ENCODE results near the gene SLC15A3.

Gene SLC15A3

DNA sequence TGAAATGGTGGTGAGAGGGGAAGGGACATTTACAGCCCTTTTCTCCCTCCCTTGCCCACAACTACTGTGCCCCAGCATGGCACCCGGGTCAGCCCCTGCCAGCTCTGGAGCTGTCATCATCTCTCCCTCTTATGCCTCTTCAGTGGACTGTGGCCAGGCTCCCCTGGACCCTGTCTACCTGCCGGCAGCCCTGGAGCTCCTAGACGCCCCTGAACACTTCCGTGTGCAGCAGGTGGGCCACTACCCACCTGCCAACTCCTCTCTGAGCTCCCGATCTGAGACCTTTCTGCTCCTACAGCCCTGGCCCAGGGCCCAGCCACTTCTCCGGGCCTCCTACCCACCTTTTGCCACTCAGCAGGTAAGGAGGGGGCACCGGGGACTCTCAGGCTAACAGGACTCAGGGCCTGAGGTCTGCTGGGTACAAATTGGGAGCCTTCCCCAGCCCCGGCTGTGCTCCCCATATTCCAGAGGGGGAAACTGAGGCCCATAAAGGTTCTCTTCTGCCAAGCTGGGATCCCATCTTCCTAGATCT, 24.8 kb downstream of the SLC15A3 start:
- no peak for TF ChIP-seq EZH2phosphoT487 (IDR thresholded peaks at IDR 0.05; ENCODE audit: low read depth)
- TF ChIP-seq, protein P1, sequence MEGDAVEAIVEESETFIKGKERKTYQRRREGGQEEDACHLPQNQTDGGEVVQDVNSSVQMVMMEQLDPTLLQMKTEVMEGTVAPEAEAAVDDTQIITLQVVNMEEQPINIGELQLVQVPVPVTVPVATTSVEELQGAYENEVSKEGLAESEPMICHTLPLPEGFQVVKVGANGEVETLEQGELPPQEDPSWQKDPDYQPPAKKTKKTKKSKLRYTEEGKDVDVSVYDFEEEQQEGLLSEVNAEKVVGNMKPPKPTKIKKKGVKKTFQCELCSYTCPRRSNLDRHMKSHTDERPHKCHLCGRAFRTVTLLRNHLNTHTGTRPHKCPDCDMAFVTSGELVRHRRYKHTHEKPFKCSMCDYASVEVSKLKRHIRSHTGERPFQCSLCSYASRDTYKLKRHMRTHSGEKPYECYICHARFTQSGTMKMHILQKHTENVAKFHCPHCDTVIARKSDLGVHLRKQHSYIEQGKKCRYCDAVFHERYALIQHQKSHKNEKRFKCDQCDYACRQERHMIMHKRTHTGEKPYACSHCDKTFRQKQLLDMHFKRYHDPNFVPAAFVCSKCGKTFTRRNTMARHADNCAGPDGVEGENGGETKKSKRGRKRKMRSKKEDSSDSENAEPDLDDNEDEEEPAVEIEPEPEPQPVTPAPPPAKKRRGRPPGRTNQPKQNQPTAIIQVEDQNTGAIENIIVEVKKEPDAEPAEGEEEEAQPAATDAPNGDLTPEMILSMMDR (IDR thresholded peaks at IDR 0.05; ENCODE audit: low read depth, low read length): no peak
- Histone ChIP-seq H3K79me2 (ENCODE audit: low read length) (no peaks in the 10 kb centered on the region), H3K9ac (ENCODE audit: low read length) (no peak overlapping the region), H3K36me3 (replicated peaks; ENCODE audit: low read depth, low read length) (peaks cover 24% of the 10 kb centered on the region), H3K27ac (ENCODE audit: low read length) (no peak overlapping the region), H3K9me3 (ENCODE audit: insufficient read depth, low read length) (no peaks in the 10 kb centered on the region), H3K4me3 (ENCODE audit: low read length) (no peak overlapping the region), H4K20me1 (ENCODE audit: insufficient read depth, low read length) (no peaks in the 10 kb centered on the region), H2AFZ (ENCODE audit: low read depth, low read length) (no peak overlapping the region), H3K4me1 (ENCODE audit: low read length) (peaks cover 41% of the 10 kb centered on the region), H3K4me2 (ENCODE audit: low read length) (no peak overlapping the region), H3K27me3 (ENCODE audit: low read depth, low read length) (no peaks in the 10 kb centered on the region)

DNA sequence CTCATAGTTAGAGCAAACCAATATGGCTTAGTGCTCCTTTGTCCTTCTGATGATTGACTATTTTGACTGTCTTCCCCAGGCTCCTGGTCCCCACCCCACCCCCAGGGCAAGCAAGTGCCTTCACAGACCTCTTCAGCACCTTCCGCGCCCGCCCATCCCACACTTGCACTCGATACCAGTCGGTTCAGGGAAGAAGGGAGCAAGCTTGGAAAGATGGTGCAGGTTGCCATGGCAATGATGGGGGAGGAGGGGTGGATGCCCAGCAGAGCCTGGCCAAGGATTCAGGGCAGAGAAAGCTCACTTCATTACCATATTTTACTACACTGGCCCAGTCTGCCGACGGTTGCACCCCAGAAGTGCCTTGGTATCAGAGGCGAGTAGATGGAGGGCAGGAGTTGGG, 25.5 kb downstream of the SLC15A3 start:
- H3K27ac ChIP-seq (ENCODE audit: low read length): no peak overlapping the region
- no peak overlapping the region for H3K4me2 ChIP-seq (ENCODE audit: low read length)
- H3K4me3 ChIP-seq (ENCODE audit: low read length): no peak overlapping the region
- no peak overlapping the region for H3K9ac ChIP-seq (ENCODE audit: low read length)
- H3K9me3 ChIP-seq (ENCODE audit: insufficient read depth, low read length): no peaks in the 10 kb centered on the region
- TF ChIP-seq EZH2phosphoT487 (IDR thresholded peaks at IDR 0.05; ENCODE audit: low read depth): no peak
- TF ChIP-seq, protein P1 (IDR thresholded peaks at IDR 0.05; ENCODE audit: low read depth, low read length): no peak
- H3K36me3 ChIP-seq (replicated peaks; ENCODE audit: low read depth, low read length): peaks cover 25% of the 10 kb centered on the region
- no peak overlapping the region for H2AFZ ChIP-seq (ENCODE audit: low read depth, low read length)
- H3K79me2 ChIP-seq (ENCODE audit: low read length): no peaks in the 10 kb centered on the region
- H3K4me1 ChIP-seq (ENCODE audit: low read length): peaks cover 35% of the 10 kb centered on the region
- H3K27me3 ChIP-seq (ENCODE audit: low read depth, low read length): no peaks in the 10 kb centered on the region
- H4K20me1 ChIP-seq (ENCODE audit: insufficient read depth, low read length): no peaks in the 10 kb centered on the region

DNA sequence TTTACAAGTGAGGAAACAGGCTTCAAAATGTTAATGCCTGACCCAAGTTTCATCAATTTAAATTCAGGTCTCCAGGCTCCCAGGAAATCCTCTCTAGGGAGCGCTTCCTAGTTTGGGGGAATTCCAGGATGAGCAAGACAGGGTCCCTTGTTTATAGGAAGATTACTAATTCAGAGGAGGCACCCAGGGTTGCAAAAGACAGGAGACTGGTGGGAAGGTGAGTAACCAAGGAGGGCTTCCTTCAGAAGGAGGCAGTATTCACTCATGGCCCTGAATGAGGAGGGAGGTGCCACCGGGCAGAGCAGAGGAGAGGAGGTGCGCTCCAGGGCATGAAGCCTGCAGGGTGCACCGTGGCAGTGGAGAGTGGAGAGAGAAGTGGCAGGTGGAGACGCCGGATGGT, 26.1 kb downstream of the SLC15A3 start:
- H3K4me3 ChIP-seq (ENCODE audit: low read length): peak overlapping the region; percentile 81
- H3K4me2 ChIP-seq (ENCODE audit: low read length): peak overlapping the region; percentile 95
- H3K9me3 ChIP-seq (ENCODE audit: insufficient read depth, low read length): no peaks in the 10 kb centered on the region
- no peaks in the 10 kb centered on the region for H4K20me1 ChIP-seq (ENCODE audit: insufficient read depth, low read length)
- H3K4me1 ChIP-seq (ENCODE audit: low read length): peaks cover 29% of the 10 kb centered on the region
- 0 out of 2 replicates have a peak overlapping the region, but pooled peaks have one; percentile 68 for H3K9ac ChIP-seq (ENCODE audit: low read length)
- peaks cover 25% of the 10 kb centered on the region for H3K36me3 ChIP-seq (replicated peaks; ENCODE audit: low read depth, low read length)
- H3K79me2 ChIP-seq (ENCODE audit: low read length): no peaks in the 10 kb centered on the region
- H2AFZ ChIP-seq (ENCODE audit: low read depth, low read length): no peak overlapping the region
- no peak overlapping the region for H3K27ac ChIP-seq (ENCODE audit: low read length)
- no peaks in the 10 kb centered on the region for H3K27me3 ChIP-seq (ENCODE audit: low read depth, low read length)
- TF ChIP-seq EZH2phosphoT487 (IDR thresholded peaks at IDR 0.05; ENCODE audit: low read depth): no peak
- TF ChIP-seq, protein P1 (IDR thresholded peaks at IDR 0.05; ENCODE audit: low read depth, low read length): peak; percentile 23; the same call in 1 of the 2 replicates

DNA sequence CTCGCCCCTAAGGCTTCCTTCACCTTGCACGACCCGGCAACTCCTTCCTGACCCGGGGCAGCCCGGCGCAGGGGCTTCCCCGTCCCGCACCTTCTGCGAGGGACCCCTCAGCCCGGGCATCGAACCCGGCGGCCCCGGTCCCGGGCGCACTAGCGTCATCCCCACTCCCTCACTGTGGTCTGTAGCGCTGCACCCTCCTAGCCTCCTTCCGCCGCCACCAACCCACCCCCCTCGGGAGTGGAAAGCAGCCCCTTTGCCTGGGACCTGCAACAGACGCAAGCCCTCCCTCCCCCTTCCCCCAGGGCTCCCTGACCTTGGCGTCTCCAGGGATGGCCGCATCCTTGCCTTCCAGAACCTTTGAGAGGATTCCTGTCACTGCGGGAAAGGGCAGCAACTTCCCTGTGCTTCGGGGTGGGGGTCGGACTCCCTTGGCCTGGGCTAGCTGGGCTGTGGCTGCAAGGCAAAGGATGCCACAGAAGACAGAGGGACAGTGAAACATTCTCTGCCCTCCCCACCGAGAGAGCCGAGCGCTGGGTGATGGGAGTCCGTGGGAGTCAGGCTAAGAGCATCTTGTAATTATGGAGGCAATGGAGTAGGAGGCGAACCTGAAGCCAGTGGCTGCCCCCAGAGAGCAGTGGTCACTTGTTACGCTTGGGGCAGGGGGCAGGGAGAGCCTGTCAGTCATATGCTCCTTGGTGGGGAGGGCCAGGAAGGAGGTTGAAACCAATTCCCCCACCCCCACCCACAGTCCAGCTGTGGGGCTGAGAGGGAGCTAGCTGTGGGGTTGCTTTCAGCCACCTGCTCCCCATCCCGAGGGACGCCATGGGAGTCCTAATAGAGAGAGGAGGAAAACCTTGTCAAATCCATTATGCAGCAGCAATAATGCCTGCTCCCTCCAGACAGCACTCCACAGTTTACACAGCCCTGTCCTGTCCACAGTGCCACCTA, 26.8 kb downstream of the SLC15A3 start:
- no peak overlapping the region for H3K27ac ChIP-seq (ENCODE audit: low read length)
- peak overlapping the region; percentile 81 for H3K4me3 ChIP-seq (ENCODE audit: low read length)
- H3K4me2 ChIP-seq (ENCODE audit: low read length): peak overlapping the region; percentile 95
- H3K9me3 ChIP-seq (ENCODE audit: insufficient read depth, low read length): no peaks in the 10 kb centered on the region
- no peaks in the 10 kb centered on the region for H3K27me3 ChIP-seq (ENCODE audit: low read depth, low read length)
- no peaks in the 10 kb centered on the region for H3K79me2 ChIP-seq (ENCODE audit: low read length)
- peaks cover 27% of the 10 kb centered on the region for H3K36me3 ChIP-seq (replicated peaks; ENCODE audit: low read depth, low read length)
- no peak overlapping the region; the same call in 1 of the 2 replicates for H2AFZ ChIP-seq (ENCODE audit: low read depth, low read length)
- TF ChIP-seq, protein P1 (IDR thresholded peaks at IDR 0.05; ENCODE audit: low read depth, low read length): no peak
- no peak for TF ChIP-seq EZH2phosphoT487 (IDR thresholded peaks at IDR 0.05; ENCODE audit: low read depth)
- peaks cover 26% of the 10 kb centered on the region for H3K4me1 ChIP-seq (ENCODE audit: low read length)
- no peaks in the 10 kb centered on the region for H4K20me1 ChIP-seq (ENCODE audit: insufficient read depth, low read length)
- H3K9ac ChIP-seq (ENCODE audit: low read length): peak overlapping the region; percentile 68
